Daoy (cell line): Measurements from ENCODE around the gene ZNF451. TPM values are rescaled to one million over a fixed set of nuclear protein-coding genes. Genes with fewer than 3 reads are reported as not detected.
A peak's percentile ranks its signal among the peaks of the same experiment; 100 is the strongest.

Source experiments
- DNase-seq: peaks from one replicate; pipeline ENCODE4 v3.0.0-alpha.2; 2015; ENCODE audit warnings: low read depth
- total RNA-seq: library from RNA; depleted of rRNA; stranded (reverse); fragments of >200 nt; shearing (Covaris generic); gene quantifications from 2 replicates; pipeline ENCODE4 v1.2.3, GENCODE V29; 2014

The ZNF451 gene
- total RNA-seq, 1 experiment from 2014 or later = 39.0 TPM

GRCh38 chr6:57094689-57095088 lies 4.7 kb downstream of the ZNF451 start:
- DNase-seq = no peak

GRCh38 chr6:57097596-57097995 lies 7.6 kb downstream of the ZNF451 start:
- no peak for DNase-seq

- DNase-seq = no peak
Measured at GRCh38 chr6:57102976-57103375, 13.0 kb downstream of the ZNF451 start.

- no peak for DNase-seq
Measured at GRCh38 chr6:57104336-57104735, 14.3 kb downstream of the ZNF451 start.

- DNase-seq = no peak
Measured at GRCh38 chr6:57106990-57107389, 17.0 kb downstream of the ZNF451 start.

- DNase-seq = no peak
Measured at GRCh38 chr6:57108691-57109090, 18.7 kb downstream of the ZNF451 start.

GRCh38 chr6:57109880-57110279 lies 19.9 kb downstream of the ZNF451 start:
- no peak for DNase-seq

GRCh38 chr6:57113105-57113504 lies 23.1 kb downstream of the ZNF451 start:
- DNase-seq = no peak

GRCh38 chr6:57116776-57117175 lies 26.8 kb downstream of the ZNF451 start:
- DNase-seq = no peak

- DNase-seq = no peak
Measured at GRCh38 chr6:57117796-57118195, 27.8 kb downstream of the ZNF451 start.

- DNase-seq = peak; percentile 19
Measured at GRCh38 chr6:57123111-57123510, 33.1 kb downstream of the ZNF451 start.

- no peak for DNase-seq
Measured at GRCh38 chr6:57127763-57128162, 37.8 kb downstream of the ZNF451 start.

GRCh38 chr6:57130661-57131177 lies 40.7 kb downstream of the ZNF451 start:
- no peak for DNase-seq

- no peak for DNase-seq
Measured at GRCh38 chr6:57134954-57135353, 45.0 kb downstream of the ZNF451 start.

- no peak for DNase-seq
Measured at GRCh38 chr6:57135885-57136284, 45.9 kb downstream of the ZNF451 start.

GRCh38 chr6:57137350-57137749 lies 47.4 kb downstream of the ZNF451 start:
- no peak for DNase-seq

- DNase-seq = no peak
Measured at GRCh38 chr6:57138026-57138425, 48.0 kb downstream of the ZNF451 start.

- DNase-seq = no peak
Measured at GRCh38 chr6:57141451-57142177, 51.6 kb downstream of the ZNF451 start.

- no peak for DNase-seq
Measured at GRCh38 chr6:57142178-57142525, 52.2 kb downstream of the ZNF451 start.

GRCh38 chr6:57143690-57144089 lies 53.7 kb downstream of the ZNF451 start:
- no peak for DNase-seq

- DNase-seq = no peak
Measured at GRCh38 chr6:57147401-57147800, 57.4 kb downstream of the ZNF451 start.

GRCh38 chr6:57147955-57148858 lies 58.2 kb downstream of the ZNF451 start:
- DNase-seq = no peak

- peak; percentile 21 for DNase-seq
Measured at GRCh38 chr6:57158658-57159057, 68.7 kb downstream of the ZNF451 start.
